Activated CD4-positive, CD25-positive, alpha-beta regulatory T cell treated with anti-CD3 and anti-CD28 coated beads, Interleukin-2, amount 50 U/mL, for 72 hours (primary cell): Measurements from ENCODE around the gene CBFA2T3.

Source experiments
- DNase-seq: peaks from one replicate; pipeline ENCODE4 v3.0.0; 2021

CBFA2T3 gene

DNA sequence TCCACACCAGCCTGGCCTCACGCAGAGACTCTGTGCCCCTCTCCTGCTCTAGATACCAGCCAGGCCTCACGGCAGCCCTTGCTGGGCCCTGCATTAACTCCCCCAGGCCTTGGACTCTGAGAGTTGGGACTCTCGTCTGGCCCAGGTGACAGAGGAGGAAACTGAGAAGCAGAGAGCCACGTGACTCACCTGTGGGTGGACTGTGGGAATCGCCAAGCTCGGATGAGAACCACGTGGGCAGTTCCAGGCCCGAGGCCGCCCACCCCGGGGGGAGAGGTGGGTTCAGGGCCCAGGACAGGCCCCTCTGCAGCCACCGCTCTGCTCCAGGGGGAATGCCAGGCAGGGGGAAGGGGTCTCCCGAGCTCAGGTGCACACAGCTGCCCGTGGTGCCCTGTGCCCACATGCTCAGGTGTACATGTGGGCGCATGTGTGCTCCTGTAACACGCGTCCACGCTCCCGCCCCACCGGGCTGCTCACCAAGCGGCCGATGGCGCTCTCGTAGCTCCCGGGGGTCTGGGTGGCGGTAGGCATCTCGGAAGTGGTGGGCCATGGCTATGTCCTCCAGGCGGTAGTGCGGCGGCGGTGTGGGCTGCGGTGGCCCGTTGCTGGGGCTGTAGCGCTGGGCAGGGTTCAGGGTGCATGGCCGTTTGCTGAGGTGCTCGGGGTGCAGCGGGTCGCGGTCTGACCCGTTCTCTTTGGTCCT lies 92.3 kb downstream of the CBFA2T3 start:
- no peak for DNase-seq

DNA sequence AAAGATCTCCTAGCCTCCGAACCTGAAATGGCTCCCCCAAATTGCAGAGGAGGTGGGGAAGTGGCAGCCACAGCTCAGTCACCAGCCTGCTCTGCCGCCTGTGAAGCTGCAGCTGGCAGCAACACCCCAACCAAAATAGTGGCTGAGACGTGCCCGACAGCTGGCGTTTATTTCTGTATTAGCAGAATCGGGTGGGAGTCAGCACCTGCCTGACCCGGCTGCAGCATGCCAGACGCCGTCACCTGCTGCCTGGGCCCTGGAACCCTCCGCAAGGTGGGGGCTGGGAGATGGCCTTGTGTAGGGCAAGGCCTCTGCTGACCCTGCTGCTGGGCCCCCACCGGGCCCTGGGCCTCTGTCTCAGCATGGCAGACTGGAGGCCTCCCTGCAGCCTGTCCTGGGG lies 93.1 kb downstream of the CBFA2T3 start:
- DNase-seq = no peak

DNA sequence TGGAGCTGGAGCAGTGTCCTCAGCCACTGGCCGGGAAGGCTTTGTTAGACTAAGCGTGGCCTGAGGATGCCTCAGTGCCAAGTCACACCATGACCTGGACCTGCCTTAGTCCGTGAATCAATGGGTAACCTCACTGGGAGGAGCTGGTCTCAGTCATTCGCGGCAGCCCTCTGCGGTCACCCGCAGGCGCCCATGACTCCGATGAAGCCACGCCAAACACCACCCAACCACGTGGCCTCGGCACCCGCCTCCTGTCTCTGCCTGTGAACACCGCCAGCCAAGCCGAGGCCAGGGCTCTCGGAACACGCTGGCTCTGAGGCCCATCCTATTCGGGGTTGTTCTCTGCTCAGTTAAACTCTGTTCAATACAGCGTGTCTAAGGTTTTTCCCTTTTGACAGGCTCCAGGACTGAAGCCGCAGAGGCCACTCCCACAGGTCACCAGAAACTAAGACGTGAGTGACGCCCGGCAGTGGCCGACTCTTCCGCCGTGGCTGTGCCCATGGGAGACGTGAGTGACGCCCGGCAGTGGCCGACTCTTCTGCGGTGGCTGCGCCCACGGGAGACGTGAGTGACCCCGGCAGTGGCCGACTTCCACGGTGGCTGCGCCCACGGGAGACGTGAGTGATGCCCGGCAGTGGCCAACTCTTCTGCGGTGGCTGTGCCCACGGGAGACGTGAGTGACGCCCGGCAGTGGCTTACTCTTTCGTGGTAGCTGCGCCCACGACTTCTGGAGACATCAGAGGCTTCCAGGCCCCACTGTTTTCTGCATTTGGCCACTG lies 93.7 kb downstream of the CBFA2T3 start:
- DNase-seq = no peak

DNA sequence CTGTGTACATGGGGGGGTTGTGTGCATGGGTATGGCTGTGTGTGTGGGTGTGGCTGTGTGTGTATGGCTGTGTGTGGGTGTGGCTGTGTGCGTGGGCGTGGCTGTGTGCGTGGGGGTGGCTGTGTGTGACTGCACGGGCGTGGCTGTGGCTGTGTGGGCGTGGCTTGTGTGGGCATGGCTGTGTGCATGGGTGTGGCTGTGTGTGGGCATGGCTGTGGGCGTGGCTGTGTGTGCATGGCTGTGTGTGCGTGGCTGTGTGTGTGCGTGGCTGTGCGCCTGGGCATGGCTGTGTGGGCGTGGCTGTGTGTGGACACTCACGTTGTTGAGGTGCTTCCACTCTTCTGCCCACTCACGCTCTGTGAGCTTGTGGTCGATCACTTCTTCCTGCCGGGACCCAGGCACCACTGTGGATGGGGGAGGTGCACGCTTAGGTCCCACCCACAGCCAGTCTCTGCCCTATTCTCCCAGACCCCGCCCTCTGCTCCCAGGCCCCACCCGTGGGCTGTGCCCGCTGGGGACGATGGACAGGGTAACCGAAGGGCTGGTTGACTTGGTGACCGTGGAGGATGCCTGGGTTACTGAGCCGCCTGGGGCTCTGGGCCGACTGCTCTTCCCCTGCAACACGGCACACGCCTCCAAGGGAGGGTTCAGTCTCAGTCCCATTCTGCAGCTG lies 94.5 kb downstream of the CBFA2T3 start:
- DNase-seq = no peak

DNA sequence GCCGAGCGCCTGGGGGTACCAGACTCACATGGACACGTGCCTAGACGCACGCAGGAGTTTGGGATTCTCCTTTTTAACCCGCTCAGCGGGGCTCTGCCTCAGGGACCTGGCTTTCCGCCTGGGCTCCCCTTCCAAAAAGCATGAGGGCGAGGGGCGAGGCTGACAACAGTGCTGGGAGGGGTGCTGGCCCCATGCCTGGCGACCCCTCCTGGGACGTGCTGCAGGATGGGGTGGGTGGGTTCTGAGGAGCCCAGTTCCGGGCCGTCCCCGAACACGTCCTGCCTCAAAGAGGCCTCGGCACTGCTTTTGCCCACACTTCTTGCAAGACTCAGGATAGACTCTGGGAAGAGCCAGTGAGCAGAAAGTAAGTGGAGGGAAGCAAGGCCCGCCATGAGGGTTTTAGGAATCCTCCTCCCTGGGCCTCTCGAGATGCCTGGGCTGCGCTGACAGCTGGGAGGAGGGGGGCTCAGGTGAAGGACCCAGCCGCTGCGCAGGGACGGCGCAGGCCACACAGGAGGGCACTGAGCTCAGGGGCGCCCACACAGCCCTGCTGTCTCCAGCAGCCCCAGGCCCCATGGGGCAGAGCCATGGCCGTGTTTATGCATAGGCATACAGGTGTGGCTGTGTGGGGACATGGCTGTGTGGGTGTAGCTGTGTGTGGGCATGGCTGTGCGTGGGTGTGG lies 95.2 kb downstream of the CBFA2T3 start:
- no peak for DNase-seq

DNA sequence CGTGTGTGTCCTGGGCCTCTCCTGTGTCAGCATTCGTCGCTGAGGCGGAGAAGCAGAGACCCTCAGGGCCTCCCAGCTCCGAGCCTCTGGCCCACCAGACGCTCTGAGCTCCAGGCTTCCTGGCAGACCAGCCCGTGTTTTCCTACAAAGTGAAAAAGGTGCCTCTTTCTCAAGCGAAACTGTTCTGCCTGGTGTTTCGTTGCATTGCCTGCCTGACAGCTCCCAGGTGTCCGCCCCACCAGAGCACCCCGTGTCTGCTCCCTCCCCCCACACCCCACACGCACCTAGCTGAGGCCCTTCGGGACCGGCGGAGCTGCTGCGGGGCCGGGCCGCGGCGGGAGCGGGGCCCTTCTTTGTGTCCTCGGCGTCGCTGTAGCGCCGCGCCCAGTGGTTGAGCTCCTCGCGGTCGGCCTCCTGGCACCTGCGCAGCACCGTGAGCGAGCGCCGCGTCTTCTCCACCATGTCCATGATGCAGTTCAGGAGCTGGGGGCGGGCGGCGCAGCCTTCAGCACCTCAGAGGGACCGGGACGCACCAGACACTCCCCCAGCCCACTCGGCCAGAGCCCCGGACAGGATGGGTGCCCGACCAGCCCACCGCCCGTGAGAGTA lies 95.9 kb downstream of the CBFA2T3 start:
- no peak for DNase-seq

DNA sequence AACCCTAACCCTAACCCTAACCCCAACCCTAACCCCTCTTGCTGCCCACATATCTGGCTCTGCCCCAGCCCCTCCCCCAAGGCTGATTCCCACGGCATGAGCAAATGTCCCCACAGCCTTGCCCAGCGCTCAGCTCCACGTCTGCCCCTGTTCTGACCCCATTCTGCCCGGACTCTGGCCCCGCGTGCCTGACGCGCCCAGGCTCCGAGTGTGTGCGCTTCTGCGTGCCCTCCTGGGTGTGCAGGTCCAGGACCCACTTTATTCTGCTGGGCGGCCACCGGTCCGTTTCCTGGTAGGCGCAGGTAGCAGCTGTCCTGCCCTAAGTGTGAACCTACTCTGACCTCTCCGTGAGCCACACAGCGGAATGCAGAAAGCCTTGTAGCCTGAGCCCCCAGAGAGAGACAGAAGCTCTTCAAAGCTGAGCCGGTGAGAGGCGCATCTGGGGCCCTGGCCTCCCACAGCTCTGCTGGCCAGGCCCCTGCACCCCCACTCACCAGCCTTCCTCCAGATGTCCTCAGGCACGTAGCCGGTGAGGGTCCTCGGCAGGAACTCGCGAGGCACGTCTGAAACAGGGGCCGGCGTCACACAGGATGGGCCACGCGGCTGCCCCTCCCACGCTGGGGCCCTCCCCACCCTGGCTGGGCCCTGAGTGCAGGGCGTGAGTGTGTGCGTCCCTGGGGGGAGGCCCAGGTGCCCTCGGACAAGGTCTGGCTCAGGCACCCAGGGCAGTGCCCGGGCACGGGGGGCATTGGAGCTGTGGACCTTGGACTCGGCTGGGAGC lies 96.6 kb downstream of the CBFA2T3 start:
- no peak for DNase-seq

DNA sequence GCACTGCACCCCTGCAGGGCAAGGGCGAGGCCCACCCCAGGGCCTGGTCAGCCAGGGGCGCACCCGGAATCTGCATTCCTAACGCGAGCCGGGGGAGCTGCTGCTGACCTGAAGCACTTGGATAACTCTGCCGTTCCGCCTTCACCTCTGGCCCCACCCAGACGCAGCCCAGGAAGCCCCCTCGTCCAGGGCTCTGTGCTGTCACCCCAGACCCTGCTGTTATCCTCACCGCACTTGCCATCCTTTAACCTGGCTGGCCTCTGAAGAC lies 97.3 kb downstream of the CBFA2T3 start:
- DNase-seq = no peak

DNA sequence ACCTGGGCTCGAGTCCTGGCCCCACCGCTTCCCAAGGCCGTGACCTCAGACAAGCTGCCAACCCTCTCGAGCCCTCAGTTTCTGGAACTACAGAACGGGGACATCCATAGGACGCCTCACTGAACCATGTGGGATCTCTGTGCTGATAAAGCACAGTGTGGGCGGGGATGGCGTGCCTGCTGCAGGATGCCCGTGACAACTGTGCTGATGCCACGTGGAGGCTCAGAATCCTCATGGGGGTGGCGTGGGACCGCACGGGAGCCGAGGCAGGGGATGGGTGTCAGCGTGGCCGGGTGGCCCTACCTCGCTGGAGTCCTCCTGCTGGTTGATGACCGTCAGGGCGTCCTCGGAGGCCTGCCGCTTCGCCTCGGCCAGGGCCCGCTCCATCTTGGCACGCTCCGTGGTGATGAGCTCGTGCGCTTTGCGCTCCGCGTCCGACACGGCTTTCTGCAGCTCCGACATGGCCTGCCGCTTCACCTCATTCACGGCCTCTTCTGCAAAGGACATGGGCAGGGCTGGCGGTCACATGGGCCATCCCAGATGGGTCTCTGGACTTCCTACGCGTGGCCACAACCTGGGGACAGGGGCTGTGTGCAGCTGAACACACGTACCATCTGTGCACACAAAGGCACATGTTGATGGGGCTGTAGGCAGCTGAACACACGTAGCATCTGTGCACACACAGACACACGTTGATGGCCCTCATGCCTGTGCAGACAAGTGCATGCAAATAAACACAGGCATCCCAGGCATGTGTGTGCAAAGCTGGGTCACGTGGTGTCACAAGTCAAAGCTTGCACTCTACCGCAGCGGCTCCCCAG lies 97.8 kb downstream of the CBFA2T3 start:
- no peak for DNase-seq

DNA sequence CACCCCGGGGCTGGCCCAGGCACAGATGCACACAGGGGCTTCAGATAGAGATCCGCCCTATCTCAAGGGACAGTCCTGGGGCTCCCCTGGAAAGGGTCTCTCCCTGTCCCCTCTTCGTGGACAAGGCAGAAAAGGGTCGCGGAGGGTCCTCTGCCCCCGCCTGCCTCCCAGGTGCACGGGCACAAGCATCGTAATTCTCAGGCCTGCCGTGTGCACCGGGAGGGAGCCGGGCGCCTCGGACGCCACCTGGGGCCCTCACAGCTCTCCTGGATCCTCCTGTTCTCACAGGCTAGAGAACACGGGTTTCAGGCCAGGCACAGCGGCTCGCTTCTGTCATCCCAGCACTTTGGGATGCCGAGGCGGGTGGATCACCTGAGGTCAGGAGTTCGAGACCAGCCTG lies 98.7 kb downstream of the CBFA2T3 start:
- DNase-seq = no peak

DNA sequence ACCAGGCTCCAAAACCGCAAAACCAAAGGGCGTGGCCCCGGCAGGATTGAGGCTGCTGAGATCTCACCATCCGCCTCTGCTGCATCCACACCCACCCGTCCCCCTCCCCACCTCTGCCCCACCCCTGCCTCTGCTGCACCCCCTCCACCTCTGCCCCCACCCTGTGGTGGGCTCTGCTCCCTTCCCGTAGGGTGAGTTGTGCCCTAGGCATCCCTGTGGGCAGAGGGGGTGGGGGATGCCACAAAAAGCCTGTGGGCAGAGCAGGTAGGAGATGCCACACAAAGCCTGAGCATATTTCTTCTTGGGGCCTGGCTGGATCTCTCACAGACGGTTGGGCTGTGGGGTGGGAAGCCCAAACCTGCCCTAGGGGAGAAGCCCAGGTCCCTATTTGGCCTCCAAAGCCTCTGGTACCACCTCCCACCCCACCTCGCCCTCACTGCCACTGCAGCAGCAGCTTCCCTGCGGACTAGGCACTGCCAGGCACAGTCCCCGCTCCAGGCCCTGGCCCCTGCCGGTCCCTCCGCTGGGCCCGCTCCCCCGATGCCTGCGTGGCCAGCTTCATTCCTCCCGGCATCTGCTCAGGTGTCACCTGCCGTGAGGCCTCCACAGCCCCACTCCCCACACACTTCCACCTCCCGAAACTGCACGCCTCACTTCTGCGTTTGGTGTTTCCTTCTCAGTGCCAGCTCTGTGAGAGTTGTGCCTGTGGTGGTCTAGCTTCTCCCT lies 99.3 kb downstream of the CBFA2T3 start:
- no peak for DNase-seq

DNA sequence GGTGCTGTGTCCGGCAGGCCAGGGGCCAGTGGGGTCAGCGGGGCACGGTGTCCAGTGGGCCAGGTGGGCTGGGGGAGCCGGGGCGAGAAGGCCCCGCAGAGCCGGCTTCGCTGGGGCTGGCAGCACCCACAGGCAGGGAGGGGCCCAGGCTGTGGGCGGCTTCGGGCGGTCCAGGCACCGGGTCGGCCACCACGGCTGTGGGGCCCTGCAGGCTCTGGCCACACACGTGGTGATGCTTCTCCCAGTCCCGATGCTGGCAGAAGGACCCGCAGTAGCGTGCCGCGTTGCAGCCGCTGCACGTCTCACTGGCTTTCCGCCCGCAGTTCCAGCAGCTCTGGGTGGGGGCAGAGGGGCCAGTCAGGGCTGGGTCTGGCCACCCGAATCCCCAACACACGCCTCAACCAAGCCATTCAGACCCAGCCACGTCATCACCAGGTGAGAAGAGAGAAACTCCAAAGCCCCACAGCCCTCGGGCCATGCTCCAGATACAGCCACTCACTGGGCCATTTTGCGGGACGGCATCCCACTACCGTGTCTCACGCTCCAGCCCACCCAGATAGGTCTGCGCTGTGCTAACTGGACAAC lies 100.0 kb downstream of the CBFA2T3 start:
- no peak for DNase-seq

DNA sequence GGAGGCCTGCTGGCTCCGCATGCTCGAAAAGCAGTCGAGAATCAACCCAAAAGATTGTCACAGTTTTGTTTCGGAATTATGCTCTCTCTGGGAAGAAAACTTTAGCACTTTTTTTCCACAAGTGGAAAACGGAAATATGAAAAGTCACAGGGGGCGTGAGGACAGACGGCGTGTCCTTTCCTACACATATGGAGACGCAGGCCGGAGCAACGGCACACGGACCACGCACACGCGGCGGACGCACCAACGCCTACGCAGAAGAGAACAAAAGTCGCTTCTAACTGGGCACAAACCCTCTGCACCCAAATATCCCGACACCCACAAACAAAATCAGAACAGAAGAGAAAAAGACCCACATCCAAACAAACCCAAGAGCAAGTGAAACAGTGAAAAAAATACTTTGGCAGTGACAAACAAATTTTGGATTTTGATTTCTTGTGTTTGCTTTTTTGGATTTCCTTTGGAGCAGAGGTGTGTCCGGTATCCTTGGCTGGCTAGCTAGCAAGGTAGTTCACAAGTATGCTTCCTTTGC lies 101.2 kb downstream of the CBFA2T3 start:
- no peak for DNase-seq

DNA sequence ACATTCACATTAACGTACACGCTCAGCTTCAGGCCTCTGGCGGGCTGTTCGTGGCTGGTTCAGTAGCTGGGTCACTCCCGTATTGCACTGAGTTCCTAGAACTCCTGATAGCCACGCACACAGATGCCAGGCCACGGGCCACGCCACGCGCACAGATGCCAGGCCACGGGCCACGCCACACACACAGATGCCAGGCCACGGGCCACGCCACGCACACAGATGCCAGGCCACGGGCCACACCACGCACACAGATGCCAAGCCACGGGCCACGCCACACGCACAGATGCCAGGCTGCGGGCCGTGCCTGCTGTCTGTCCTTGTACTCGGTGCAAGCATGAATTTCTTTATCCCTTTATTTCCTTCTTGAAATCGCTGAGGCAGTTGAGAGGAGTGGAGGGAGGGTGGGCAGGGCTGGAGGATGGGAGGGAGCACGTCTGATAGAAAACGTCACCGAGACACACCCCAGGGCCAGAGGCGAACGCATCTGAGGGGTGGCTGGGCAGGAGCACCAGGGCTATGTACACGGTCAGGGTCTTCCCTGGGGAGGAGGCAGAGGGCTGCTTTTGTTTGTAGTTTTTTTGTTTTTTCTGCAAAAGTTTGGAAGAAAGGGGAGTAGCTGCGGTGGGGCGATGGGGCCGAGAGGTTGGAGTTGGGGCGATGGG lies 101.9 kb downstream of the CBFA2T3 start:
- DNase-seq = no peak

DNA sequence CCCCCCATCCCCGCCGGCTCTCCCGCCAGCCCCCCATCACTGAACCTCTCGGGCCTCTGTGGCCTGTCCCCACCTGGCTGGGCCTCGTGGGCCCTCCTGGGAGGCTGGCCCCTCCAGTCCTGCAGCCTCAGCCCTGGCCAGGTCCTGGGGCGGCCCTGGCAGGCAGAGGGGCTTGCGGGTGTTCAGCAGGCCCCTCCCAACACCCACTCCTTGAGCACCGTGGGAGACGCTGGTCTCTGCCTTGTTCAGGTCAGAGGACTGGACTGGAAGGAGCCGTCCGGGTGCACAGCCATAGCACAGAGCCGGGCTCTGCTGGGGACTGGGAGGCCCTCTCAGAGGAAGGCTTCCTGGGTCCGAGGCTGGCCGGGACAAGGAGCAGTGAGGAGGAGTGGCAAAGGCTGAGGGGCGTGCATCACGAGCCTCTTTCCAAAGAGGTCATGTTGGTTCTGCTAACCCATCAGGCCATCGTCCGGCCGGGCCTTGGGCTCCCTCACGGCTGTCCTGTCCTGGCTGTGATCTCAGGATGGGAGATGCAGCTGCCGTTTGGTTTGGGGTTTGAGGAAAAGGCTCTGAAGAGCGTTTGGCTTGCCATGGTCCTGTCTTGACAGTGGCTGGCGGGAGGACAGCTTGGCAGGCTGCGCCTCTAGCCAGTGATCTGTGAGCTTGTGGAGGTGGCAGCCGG lies 104.2 kb downstream of the CBFA2T3 start:
- DNase-seq = no peak

DNA sequence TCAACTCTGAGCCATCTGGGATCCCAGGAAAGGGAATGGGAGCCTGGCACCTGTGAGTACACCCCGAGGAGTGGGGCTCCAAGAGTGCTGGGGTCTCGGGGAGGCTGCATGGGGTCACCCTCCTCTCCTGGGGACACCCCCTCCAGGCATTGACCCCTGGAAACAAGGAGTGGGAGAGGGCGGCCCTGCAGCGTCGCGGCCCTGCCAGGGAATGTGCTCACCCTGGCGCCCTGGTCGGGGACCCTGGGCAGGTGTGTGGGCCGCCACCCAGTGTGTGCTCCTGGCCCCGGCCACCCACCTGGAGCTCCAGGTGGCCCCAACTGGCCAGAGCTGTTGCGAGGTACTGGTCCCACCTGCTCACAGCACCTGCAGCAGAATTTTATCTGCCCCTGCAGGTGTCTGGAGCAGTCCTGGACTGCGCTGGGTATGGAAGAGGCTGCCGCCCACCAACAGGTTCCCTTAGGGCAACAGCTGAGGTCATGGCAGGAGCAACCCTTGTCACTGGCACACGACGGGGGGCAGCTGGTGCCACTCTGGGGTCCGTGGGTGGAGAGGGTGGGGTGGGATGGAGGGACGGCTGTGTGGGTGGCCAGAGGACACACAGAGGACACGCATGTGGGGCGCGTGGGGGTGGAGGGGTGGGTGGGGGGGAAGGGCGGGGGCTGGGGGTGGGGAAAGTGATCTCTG lies 105.1 kb downstream of the CBFA2T3 start:
- no peak for DNase-seq

DNA sequence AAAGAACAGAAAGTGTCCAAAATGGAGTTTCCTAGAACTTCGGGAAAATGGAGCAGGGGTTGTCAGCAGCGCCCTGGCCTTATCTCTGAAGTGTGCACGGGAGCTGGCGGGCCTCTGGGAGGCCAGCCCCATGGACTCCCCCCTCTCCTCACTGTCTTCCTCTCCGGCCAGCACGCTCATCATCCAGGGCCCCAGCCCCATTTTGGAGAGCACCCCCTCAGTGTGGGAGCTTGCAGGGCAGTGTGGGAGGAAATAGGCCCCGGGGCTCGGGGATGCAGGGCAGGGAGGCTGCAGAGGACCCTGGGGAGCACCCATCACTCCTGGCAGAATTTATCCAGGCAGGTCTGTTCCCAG lies 105.7 kb downstream of the CBFA2T3 start:
- DNase-seq = no peak

DNA sequence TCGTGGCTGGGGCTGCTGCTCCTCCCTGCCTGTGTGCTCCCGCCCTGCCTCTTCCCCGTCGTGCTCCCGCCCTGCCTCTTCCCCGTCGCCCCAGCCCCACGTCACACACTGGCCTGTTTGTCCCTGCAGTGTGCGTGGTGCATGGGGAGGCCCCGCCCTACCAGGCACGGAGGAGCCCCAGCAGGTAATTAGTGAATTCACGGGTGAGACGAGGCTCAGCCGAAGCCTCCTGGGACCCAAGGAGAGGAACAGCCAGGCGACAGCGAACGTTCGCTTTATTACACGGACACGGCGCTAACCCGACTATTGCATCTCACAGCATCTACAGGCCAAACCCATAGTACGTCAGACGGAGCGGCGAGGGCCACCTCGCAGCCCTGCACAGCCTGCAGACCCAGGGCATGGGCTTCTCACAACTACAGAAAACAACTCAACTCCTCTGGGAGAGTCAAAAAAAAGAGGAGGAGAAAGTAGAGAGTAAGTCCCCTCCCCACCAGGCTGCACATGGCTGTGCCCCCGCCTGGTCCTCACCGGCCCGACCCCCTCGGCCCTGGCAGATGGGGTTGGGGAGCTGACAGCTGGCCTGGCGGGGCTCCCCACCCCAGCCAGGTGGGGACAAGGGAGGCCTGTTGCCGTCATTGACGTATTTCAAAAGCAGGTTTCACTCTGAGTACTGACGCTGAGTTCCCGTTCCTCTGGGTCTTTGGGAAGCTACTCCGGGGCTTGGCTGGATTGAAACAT lies 106.2 kb downstream of the CBFA2T3 start:
- DNase-seq = no peak
